ENCODE measurements around the gene CELF2.

The CELF2 gene

GRCh38 chr10:11217521-11217920, 199.8 kb downstream of the CELF2 start:
- H3K9me3 ChIP-seq (ENCODE audit: insufficient read depth, low read depth, low read length) = no peaks in the 10 kb centered on the region
- no peak overlapping the region for H3K9ac ChIP-seq (ENCODE audit: low read depth, low read length)
- no peak overlapping the region for H3K27ac ChIP-seq (ENCODE audit: low read depth, low read length)
- H3K36me3 ChIP-seq (ENCODE audit: insufficient read depth, low read length) = no peaks in the 10 kb centered on the region
- no peaks in the 10 kb centered on the region for H3K27me3 ChIP-seq (ENCODE audit: insufficient read depth, low read length)
- no peak overlapping the region for H3K4me3 ChIP-seq (ENCODE audit: low read length)
- 96% methylated on average over 3 of the region's 3 CpGs for WGBS
- H3K4me1 ChIP-seq (ENCODE audit: insufficient read depth, low read length) = peaks cover 10% of the 10 kb centered on the region

- Histone ChIP-seq H3K4me3 (ENCODE audit: low read length) (no peak overlapping the region), H3K36me3 (ENCODE audit: insufficient read depth, low read length) (no peaks in the 10 kb centered on the region), H3K9ac (ENCODE audit: low read depth, low read length) (no peak overlapping the region), H3K27ac (ENCODE audit: low read depth, low read length) (no peak overlapping the region), H3K27me3 (ENCODE audit: insufficient read depth, low read length) (no peaks in the 10 kb centered on the region), H3K4me1 (ENCODE audit: insufficient read depth, low read length) (peaks cover under 1% of the 10 kb centered on the region; the same call in 1 of the 2 replicates), H3K9me3 (ENCODE audit: insufficient read depth, low read depth, low read length) (no peaks in the 10 kb centered on the region)
- 81% methylated on average over 5 of the region's 5 CpGs for WGBS
Measured at GRCh38 chr10:11218395-11218794, 200.7 kb downstream of the CELF2 start.

- no peaks in the 10 kb centered on the region for H3K4me1 ChIP-seq (ENCODE audit: insufficient read depth, low read length)
- 95% methylated on average over 2 of the region's 3 CpGs for WGBS
- H3K36me3 ChIP-seq (ENCODE audit: insufficient read depth, low read length) = no peaks in the 10 kb centered on the region
- H3K9ac ChIP-seq (ENCODE audit: low read depth, low read length) = no peak overlapping the region
- H3K27me3 ChIP-seq (ENCODE audit: insufficient read depth, low read length) = no peaks in the 10 kb centered on the region
- H3K9me3 ChIP-seq (ENCODE audit: insufficient read depth, low read depth, low read length) = no peaks in the 10 kb centered on the region
- no peak overlapping the region for H3K27ac ChIP-seq (ENCODE audit: low read depth, low read length)
- no peak overlapping the region for H3K4me3 ChIP-seq (ENCODE audit: low read length)
Measured at GRCh38 chr10:11219431-11219830, 201.8 kb downstream of the CELF2 start.

- 91% methylated on average over 9 of the region's 9 CpGs for WGBS
- peaks cover 3% of the 10 kb centered on the region for H3K4me1 ChIP-seq (ENCODE audit: insufficient read depth, low read length)
- H3K9ac ChIP-seq (ENCODE audit: low read depth, low read length) = no peak overlapping the region
- no peaks in the 10 kb centered on the region for H3K36me3 ChIP-seq (ENCODE audit: insufficient read depth, low read length)
- no peaks in the 10 kb centered on the region for H3K9me3 ChIP-seq (ENCODE audit: insufficient read depth, low read depth, low read length)
- H3K4me3 ChIP-seq (ENCODE audit: low read length) = no peak overlapping the region
- no peak overlapping the region for H3K27ac ChIP-seq (ENCODE audit: low read depth, low read length)
- no peaks in the 10 kb centered on the region for H3K27me3 ChIP-seq (ENCODE audit: insufficient read depth, low read length)
Measured at GRCh38 chr10:11223081-11223480, 205.4 kb downstream of the CELF2 start.

GRCh38 chr10:11223507-11224140, 206.0 kb downstream of the CELF2 start:
- no peak overlapping the region for H3K27ac ChIP-seq (ENCODE audit: low read depth, low read length)
- no peaks in the 10 kb centered on the region for H3K27me3 ChIP-seq (ENCODE audit: insufficient read depth, low read length)
- no peak overlapping the region for H3K9ac ChIP-seq (ENCODE audit: low read depth, low read length)
- H3K4me1 ChIP-seq (ENCODE audit: insufficient read depth, low read length) = peaks cover 3% of the 10 kb centered on the region
- H3K4me3 ChIP-seq (ENCODE audit: low read length) = no peak overlapping the region
- 91% methylated on average over 8 of the region's 9 CpGs for WGBS
- H3K36me3 ChIP-seq (ENCODE audit: insufficient read depth, low read length) = no peaks in the 10 kb centered on the region
- H3K9me3 ChIP-seq (ENCODE audit: insufficient read depth, low read depth, low read length) = no peaks in the 10 kb centered on the region

- Histone ChIP-seq H3K27ac (ENCODE audit: low read depth, low read length) (no peak overlapping the region), H3K27me3 (ENCODE audit: insufficient read depth, low read length) (no peaks in the 10 kb centered on the region), H3K9ac (ENCODE audit: low read depth, low read length) (no peak overlapping the region), H3K9me3 (ENCODE audit: insufficient read depth, low read depth, low read length) (no peaks in the 10 kb centered on the region), H3K4me3 (ENCODE audit: low read length) (no peak overlapping the region), H3K36me3 (ENCODE audit: insufficient read depth, low read length) (no peaks in the 10 kb centered on the region), H3K4me1 (ENCODE audit: insufficient read depth, low read length) (peaks cover 3% of the 10 kb centered on the region)
- WGBS = 96% methylated on average over 5 of the region's 5 CpGs
Measured at GRCh38 chr10:11224321-11224720, 206.6 kb downstream of the CELF2 start.

GRCh38 chr10:11224792-11225416, 207.2 kb downstream of the CELF2 start:
- H3K9ac ChIP-seq (ENCODE audit: low read depth, low read length) = no peak overlapping the region
- H3K36me3 ChIP-seq (ENCODE audit: insufficient read depth, low read length) = no peaks in the 10 kb centered on the region
- no peak overlapping the region for H3K27ac ChIP-seq (ENCODE audit: low read depth, low read length)
- 85% methylated on average over 12 of the region's 12 CpGs for WGBS
- no peaks in the 10 kb centered on the region for H3K9me3 ChIP-seq (ENCODE audit: insufficient read depth, low read depth, low read length)
- H3K27me3 ChIP-seq (ENCODE audit: insufficient read depth, low read length) = no peaks in the 10 kb centered on the region
- peaks cover 3% of the 10 kb centered on the region for H3K4me1 ChIP-seq (ENCODE audit: insufficient read depth, low read length)
- no peak overlapping the region for H3K4me3 ChIP-seq (ENCODE audit: low read length)

GRCh38 chr10:11225935-11226334, 208.3 kb downstream of the CELF2 start:
- H3K36me3 ChIP-seq (ENCODE audit: insufficient read depth, low read length) = no peaks in the 10 kb centered on the region
- H3K4me3 ChIP-seq (ENCODE audit: low read length) = no peak overlapping the region
- H3K27ac ChIP-seq (ENCODE audit: low read depth, low read length) = no peak overlapping the region
- no peaks in the 10 kb centered on the region for H3K27me3 ChIP-seq (ENCODE audit: insufficient read depth, low read length)
- H3K9me3 ChIP-seq (ENCODE audit: insufficient read depth, low read depth, low read length) = no peaks in the 10 kb centered on the region
- no peak overlapping the region for H3K9ac ChIP-seq (ENCODE audit: low read depth, low read length)
- WGBS = 84% methylated on average over 5 of the region's 5 CpGs
- peaks cover 3% of the 10 kb centered on the region for H3K4me1 ChIP-seq (ENCODE audit: insufficient read depth, low read length)

GRCh38 chr10:11227103-11227502, 209.4 kb downstream of the CELF2 start:
- Histone ChIP-seq H3K9ac (ENCODE audit: low read depth, low read length) (no peak overlapping the region), H3K36me3 (ENCODE audit: insufficient read depth, low read length) (no peaks in the 10 kb centered on the region), H3K27me3 (ENCODE audit: insufficient read depth, low read length) (no peaks in the 10 kb centered on the region), H3K9me3 (ENCODE audit: insufficient read depth, low read depth, low read length) (no peaks in the 10 kb centered on the region), H3K4me1 (ENCODE audit: insufficient read depth, low read length) (peaks cover 3% of the 10 kb centered on the region), H3K27ac (ENCODE audit: low read depth, low read length) (no peak overlapping the region), H3K4me3 (ENCODE audit: low read length) (no peak overlapping the region)
- 87% methylated on average over 7 of the region's 7 CpGs for WGBS

GRCh38 chr10:11229893-11230292, 212.2 kb downstream of the CELF2 start:
- Histone ChIP-seq H3K27ac (ENCODE audit: low read depth, low read length) (no peak overlapping the region), H3K4me1 (ENCODE audit: insufficient read depth, low read length) (peaks cover 7% of the 10 kb centered on the region), H3K36me3 (ENCODE audit: insufficient read depth, low read length) (no peaks in the 10 kb centered on the region), H3K27me3 (ENCODE audit: insufficient read depth, low read length) (no peaks in the 10 kb centered on the region), H3K9ac (ENCODE audit: low read depth, low read length) (no peak overlapping the region), H3K9me3 (ENCODE audit: insufficient read depth, low read depth, low read length) (no peaks in the 10 kb centered on the region), H3K4me3 (ENCODE audit: low read length) (no peak overlapping the region)
- 93% methylated on average over 5 of the region's 5 CpGs for WGBS

- H3K4me3 ChIP-seq (ENCODE audit: low read length) = no peak overlapping the region
- H3K27me3 ChIP-seq (ENCODE audit: insufficient read depth, low read length) = no peaks in the 10 kb centered on the region
- no peak overlapping the region for H3K9ac ChIP-seq (ENCODE audit: low read depth, low read length)
- H3K36me3 ChIP-seq (ENCODE audit: insufficient read depth, low read length) = no peaks in the 10 kb centered on the region
- H3K27ac ChIP-seq (ENCODE audit: low read depth, low read length) = no peak overlapping the region
- H3K9me3 ChIP-seq (ENCODE audit: insufficient read depth, low read depth, low read length) = no peaks in the 10 kb centered on the region
- WGBS = 91% methylated on average over 5 of the region's 5 CpGs
- peaks cover 10% of the 10 kb centered on the region for H3K4me1 ChIP-seq (ENCODE audit: insufficient read depth, low read length)
Measured at GRCh38 chr10:11230498-11231167, 213.0 kb downstream of the CELF2 start.

Data from HUES64 (cell line).